SK-MEL-5 (cell line): ENCODE results near the gene SEMA3C. TPM values are rescaled to one million over a fixed set of nuclear protein-coding genes. Genes with fewer than 3 reads are reported as not detected.
"Not testable (repeated sequence)": the region's sequence is repeated elsewhere in the genome, so short reads cannot be mapped to it uniquely, and the experiment has no call there.

ENCODE experiments used
- DNase-seq: peaks from one replicate; pipeline ENCODE4 v3.0.0-alpha.2; 2016; ENCODE audit warnings: low read depth, low spot score
- in situ Hi-C: cut with HindIII; loops from 2 replicates; pipeline ENCODE4 v1.10.0; 2016; ENCODE audit warnings: low sequenced_read_pairs, high pct_unique_total_duplicates, low pct_unique_long_range_greater_than_20kb
- total RNA-seq: library from RNA; depleted of rRNA; stranded (reverse); fragments of >200 nt; shearing (Covaris generic); gene quantifications from 2 replicates; pipeline ENCODE4 v1.2.3, GENCODE V29; 2014

The SEMA3C gene
- total RNA-seq, 1 experiment from 2014 or later: 26.4 TPM

DNA sequence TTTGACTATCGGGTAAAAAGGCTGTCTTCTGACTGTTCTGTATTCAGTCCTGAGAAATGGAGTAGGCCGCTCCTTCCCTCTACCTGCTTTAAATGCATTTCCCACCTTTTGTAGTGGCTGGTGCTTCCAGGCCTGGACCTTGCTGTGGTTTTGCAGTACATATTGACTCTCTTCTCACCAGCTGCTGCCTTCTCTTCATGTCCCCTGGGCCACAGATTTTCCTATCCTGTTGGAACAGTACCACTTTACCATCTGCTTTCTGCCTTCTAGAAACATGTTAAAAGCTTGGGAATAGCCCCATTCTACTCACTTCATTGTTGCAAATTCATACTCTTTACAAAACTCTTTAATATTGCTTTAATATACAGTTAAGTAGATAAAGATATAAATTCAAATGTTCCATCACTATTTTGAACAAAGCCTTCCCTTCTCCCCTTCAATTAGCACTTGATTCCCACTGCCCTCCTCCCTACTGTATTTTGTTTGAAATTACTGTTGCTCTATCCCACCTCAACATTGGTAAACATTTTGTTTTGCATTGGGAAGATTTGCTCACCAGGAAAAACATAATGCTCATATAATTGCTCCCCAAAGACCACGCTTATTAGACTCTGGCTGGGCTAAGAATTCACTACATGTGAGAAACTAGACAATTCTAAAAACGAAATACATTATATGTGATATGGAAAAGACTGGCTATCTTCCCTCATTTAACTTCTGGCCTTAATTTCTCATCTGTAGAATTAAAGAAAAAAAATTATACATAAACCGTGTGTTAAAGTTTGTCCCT, 17.3 kb upstream of the SEMA3C start:
- in situ Hi-C loops: no loop called here
- DNase-seq: no peak

DNA sequence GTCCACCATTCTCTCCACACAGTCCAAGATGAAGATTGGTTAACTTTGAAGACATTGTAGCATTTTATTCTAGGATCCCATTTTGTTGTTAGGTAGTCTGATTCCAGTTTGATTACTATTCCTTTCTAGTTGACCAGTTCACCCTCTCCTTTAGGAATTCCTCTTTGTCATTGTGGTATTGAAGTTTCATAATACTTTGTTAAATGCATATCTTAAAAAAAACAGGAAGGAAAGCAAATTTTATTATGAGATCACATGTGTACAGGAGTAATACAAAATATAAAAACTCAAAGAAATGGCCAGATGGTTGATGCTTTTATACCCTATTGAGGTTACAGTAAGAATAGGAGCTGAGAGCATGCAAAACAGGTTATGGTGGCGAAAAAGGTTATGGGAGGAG, 15.5 kb upstream of the SEMA3C start:
- in situ Hi-C loops: no loop called here

DNA sequence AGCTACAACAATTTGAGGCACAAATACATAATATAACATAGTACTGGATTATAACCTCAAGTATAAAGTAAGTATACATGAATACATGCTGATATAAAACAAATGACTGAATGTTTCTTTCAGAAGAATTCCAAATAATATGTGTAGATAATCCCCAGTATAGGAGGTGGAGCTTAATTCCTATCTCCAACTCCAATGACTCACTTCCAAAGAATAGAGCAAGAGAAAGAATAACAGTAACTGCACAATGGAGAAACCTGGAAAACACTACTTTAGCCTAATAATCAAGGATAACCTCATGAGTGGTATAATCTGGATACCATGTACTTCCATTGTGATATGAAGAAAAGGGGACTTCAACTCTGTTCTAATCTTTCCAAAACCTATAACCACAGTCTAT, 13.7 kb upstream of the SEMA3C start:
- no peak for DNase-seq
- in situ Hi-C loops: no loop called here

More for the DNA sequence above, 15.5 kb upstream of the SEMA3C start:
- DNase-seq: no peak

DNA sequence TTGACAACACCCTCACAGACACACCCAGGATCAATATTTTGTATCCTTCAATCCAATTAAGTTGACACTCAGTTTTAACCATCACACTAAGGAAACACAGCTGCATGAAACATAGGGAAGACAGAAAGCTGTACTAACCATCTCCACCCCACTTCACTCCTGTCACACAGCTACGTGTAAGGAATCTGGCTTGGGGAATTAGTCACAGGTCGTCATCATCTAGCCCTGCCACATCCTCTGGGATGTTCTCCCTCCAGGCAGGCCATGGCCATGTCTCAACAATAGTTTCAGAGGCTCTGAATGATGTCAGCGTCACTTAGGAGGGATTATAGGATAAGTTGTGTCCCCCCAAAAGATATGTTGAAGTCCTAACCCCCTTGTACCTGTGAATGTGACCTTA, 10.8 kb upstream of the SEMA3C start:
- no peak for DNase-seq
- in situ Hi-C loops: no loop called here

DNA sequence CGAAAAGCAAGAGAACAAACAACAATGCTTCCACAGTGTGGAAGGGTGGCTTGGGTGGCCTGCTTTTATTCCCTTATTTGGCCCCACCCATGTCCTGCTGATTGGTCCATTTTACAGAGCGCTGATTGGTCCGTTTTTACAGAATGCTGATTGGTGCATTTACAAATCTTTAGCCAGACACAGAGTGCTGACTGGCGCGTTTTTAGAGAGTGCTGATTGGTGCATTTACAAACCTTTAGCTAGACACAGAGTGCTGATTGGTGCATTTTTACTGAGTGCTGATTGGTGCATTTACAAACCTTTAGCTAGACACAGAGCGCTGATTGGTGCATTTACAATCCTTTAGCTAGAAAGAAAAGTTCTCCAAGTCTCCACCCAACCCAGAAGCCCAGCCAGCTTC, 8.1 kb upstream of the SEMA3C start:
- in situ Hi-C loops, DNase-seq: not testable (repeated sequence)

DNA sequence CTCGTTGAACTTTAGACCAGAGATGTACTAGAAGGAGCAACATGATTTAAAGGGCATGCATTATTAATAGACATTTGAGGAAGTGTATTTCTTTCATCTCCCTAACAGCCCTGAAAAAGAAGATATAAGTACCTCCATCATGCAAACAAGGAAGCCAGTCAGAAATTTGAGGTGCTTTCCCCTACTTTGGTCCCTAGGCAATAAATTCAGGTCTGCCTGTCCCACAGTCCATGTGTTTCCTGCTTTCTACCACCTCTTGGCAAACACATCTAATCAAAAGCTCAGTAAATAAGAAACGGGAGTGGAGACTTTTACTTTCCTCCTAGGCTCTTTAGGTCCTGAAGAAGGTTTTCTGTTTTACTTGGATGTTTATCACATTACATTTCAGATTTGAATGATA, 5.2 kb upstream of the SEMA3C start:
- in situ Hi-C loops: no loop called here
- no peak for DNase-seq

DNA sequence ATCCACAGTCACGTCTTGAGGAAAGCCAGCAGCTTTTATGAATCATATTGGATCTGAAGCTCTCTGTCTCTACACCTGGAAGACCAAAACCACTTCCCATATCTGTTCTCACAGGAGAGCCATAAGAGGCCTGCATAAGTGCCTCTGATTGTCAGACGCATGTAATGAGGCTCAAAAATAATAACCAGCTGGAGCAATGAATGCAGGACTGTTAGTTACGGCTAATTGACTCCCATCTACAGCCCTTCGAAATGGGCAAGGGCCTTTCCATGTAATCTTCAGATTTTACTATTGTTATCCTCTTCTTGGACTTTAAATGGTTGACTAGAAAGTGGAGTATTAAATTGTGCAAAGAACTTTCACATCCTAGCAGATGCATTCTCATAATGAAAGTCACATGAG, 4.4 kb upstream of the SEMA3C start:
- in situ Hi-C loops: no loop called here
- no peak for DNase-seq

DNA sequence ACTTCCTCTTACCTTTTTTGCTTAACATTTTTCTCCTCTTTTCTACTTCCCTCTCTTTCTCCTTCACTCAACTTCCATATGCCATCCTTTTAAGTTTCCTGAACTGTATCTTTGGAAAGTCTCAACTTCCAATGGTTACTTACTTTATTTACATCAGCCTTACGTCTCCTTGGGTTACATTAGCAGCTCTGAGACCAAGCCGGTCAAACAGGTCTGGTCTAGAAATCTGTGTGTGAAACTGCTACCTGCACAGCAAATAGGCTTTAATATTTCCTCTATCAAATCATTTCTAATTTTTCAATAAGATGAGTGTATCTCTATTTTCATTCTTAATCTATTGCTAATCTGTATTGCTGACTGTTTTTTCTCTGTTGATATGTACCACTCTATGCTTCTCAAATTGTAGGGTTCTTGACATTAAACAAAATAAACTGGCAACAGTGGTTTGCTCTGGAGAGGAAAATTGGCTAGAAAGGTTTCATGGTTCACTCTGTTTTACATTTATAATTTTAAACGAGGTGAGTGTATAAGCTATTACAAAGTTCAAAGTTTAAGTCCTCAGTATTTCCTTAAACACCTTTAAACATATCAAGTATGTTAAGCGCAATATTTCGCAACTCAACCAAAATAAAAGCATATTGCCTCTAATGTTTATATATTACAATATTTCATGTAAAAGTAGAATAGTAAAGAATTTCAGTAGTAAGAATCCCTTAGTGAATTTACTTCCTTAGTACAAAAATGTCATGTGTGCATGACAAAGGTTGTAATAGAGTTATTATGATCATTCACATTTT, 3.6 kb upstream of the SEMA3C start:
- in situ Hi-C loops: no loop called here
- DNase-seq: no peak

DNA sequence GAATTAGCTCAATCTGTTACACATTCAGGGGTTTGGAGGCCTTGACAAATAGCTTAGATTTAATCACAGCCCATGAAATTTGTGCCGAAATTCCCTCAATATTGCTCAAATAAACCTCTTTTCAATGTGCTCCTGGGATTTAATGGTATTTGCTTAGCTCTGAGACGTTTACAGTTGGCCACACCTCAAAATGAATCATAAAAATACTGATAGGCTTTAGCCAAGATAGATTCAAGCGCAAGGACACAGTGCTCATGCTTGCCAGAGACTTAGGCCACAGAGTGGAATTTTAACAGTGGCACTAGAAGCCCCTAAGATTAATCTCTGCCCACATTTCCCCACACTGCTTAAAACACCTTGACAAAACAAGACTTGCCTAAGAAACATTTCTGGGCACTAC, 2.3 kb upstream of the SEMA3C start:
- no peak for DNase-seq
- in situ Hi-C loops: no loop called here

DNA sequence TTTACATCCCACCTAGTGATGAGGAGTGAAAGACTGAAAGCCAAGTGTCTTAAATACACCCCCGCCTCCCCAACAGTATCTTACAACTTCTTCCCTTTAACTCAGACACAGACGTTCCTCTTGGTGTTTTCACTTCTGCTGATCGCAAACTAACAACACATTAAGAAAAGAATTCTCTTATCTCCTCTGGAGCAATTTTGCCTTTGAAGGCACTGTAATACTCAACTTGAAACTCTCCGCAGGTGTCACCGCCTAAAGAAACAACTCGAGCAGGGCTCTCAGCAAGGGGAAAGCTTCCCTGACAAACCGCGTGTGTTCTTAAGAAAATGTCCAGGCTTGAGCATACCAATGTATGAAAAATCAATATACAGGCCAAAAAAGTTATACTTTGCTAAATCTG, 452 bp downstream of the SEMA3C start:
- DNase-seq: no peak
- in situ Hi-C loops: no loop called here

DNA sequence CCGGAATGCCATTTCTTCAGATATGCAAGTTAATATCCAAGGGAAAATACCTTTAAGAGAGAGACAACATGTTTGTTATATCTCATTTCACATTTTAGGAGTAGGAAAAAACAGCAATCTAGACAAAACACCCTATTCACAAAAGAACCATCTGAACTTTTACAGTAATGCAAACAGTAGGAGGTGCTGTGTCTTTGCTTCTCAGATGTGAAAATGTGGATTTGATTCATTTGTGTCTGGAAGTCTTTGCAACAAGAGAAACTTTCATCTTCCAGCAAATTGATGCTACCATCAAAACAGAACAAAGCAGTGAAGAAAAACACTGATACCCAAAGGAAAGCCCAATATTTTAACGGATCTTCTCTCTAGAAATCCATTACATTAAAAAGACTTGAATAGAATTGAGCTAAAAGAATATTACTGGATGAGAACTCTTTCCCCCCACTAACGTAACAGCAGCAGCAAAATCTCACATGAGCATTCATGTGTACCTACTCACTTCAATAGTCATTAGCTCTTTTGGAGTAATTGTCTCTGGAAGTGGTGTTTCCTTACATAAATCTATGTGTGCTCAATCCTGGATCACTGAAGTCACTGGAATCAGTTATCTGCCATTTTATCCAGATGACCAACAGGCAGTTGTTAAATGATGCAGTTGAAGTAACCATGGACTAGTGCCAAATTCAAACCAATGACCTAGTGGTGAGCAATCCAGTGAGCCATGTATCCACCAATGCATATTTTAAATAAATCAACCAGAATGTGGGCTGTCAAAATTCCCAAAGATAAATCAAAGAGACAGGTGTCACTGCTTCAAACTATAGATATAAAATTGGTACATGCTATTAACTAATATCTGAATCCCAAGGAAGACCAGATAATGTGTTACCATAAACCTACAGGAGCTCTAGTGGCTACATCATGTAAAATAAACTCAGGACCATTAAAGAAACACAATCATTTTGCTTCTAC, 1.8 kb downstream of the SEMA3C start:
- in situ Hi-C loops: no loop called here

DNA sequence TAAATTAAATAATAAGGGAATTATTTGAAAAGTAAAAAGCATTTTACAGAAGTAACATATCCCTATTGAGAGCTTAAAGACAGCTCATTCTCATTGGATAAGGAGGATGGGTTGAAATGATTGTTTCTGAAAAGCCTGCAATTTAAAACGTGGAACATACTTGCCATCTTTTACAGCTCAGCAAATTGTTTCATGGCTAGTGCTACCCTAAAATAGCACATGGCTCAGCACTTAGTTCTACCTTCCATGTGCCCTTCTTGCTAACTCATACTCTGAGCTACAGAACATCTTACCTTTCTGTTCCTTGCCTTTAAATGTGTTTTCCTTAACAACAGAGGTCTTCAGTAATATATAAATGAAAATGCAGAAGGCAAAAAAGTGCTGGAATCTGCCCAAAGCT, 8.6 kb downstream of the SEMA3C start:
- DNase-seq: no peak
- in situ Hi-C loops: no loop called here

More for the DNA sequence above, 1.8 kb downstream of the SEMA3C start:
- DNase-seq: peak; percentile 84

DNA sequence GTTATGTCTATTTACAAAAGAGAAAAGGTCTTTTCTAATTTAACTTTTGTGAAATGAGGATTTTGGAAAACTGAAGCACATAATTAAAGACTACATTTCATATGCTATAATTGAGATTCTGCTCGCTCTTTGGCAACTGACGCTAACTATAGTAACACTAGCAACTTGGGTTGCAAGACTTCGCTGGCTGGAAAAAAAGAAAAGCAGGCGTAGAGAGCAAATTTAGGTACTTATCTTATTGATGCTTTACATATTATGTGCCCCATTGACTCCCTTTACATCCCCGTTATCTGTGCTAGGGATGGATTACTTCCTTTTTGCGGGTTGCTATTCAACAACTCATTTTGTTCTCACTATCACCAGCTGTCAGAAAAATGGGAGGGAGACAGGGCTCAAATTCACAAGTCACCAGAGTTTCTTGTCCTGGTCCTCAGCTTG, 10.5 kb downstream of the SEMA3C start:
- DNase-seq: no peak
- in situ Hi-C loops: no loop called here

DNA sequence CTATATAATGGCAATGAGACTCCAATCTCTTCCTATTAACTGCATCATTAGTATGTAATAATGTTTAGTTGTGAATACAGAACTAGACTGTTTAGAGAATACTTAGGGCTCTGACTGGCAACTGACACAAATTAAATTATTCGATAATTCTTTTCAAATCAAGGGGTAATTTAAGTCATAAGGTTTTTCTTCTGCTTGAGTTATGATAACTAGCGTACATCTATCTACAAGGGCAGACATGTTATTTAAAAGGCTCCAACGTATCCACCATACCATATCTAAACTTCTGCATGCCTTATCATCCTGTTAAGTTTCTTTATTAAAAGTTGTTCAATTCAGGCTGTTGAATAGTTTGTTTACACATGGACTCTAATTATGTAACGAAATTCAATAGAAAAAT, 11.2 kb downstream of the SEMA3C start:
- no peak for DNase-seq
- in situ Hi-C loops: no loop called here

DNA sequence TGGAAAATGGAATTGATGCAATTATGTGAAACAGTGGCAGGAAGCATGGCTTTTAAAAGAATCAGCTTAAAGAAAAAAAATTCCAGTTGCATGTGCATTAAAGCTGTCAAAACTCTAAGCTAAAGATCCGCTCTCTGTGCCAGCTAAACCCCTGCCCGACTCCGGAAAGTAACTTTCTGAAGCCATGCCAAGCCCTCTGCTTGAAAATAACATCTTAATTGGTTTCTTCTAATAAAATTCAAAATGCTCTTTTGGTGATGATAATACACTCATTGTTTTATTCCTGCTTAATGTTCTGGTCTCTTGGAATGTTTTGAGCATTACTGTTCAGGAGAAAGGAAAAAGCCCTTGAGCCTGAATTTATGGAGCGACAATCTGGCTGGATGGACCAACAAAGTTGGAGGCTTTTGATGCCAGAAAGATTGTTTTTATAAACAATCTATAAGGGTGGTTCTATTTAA, 11.7 kb downstream of the SEMA3C start:
- in situ Hi-C loops: no loop called here
- DNase-seq: peak; percentile 68

DNA sequence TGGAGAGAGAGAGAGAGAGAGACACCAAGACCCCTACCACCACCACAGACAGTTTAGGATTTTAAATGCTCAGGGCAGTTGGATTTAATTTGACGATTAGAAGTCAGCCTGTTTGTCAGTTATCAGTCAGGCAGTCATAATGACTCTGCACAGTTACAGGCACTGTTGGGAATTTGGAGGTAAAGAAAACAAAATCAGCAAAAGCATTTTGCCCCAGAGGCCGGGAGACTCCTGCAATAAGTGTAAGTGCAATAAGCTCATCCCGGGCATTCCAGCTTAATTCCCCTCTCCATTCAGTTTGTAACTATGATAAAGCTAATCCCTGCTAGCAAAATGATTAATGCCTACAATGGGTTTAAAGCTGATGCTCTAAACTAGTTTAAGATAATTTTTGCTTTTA, 13.5 kb downstream of the SEMA3C start:
- DNase-seq: no peak

DNA sequence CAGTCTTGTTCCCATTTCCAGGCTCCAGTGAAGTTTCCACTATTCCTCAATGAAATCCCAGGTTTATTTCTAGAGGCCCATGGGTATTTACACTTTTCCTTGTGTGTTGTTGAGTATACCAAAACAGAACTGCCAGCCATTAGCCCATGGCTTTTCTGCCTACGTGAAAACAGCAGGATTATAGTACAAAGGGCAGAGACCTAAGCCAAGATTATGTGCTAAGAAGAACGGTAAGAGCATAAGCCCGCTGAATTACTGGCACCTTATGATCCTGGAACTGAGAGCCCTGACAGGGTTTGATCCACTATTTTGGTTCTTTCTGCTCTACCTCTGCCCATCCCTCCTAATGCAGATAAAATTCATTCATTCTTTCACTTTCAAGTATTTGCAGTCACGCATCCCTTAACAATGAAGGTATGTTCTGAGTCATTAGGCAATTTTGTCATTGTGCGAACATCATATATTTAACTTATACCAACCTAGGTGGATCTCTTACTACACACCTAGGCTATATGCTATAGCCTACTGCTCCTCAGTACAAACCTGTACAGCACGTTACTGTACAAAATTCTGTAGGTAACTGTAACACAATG, 16.0 kb downstream of the SEMA3C start:
- DNase-seq: no peak
- in situ Hi-C loops: no loop called here

More for the DNA sequence above, 13.5 kb downstream of the SEMA3C start:
- in situ Hi-C loops: no loop called here
